Fibroblast of villous mesenchyme (primary cell): ENCODE data around the gene NTHL1. TPM values are rescaled to one million over a fixed set of nuclear protein-coding genes. Genes with fewer than 3 reads are reported as not detected.

ENCODE experiments used
- DNase-seq: peaks from one replicate; pipeline ENCODE4 v3.0.0-alpha.2; 2010; ENCODE audit warnings: low read depth
- H3K4me3 ChIP-seq: 2 replicates; pipeline ENCODE4 v1.5.1; 2011; ENCODE audit warnings: low read depth, mild to moderate bottlenecking, low read length
- CTCF ChIP-seq: IDR thresholded peaks from 2 replicates; pipeline ENCODE4 v1.5.1; 2012; ENCODE audit warnings: low read depth, mild to moderate bottlenecking, low read length; ENCODE audit not compliant: insufficient read depth
- total RNA-seq: library from RNA; depleted of rRNA; stranded (reverse); fragments of >200 nt; gene quantifications from 2 replicates; pipeline ENCODE4 v1.2.3, GENCODE V29; 2012

The NTHL1 gene
- total RNA-seq, 1 donor = 25.5 TPM

GRCh38 chr16:2023092-2024031 is 24.3 kb downstream of the NTHL1 start:
- peak; percentile 89 for DNase-seq
- H3K4me3 ChIP-seq = peak overlapping the region; percentile 50
- peak; percentile 90 for TF ChIP-seq CTCF

GRCh38 chr16:2022723-2023091 is 24.9 kb downstream of the NTHL1 start:
- peak; percentile 81 for DNase-seq
- H3K4me3 ChIP-seq = peak overlapping the region; percentile 34
- no peak for TF ChIP-seq CTCF

GRCh38 chr16:2019921-2020831 is 27.5 kb downstream of the NTHL1 start:
- TF ChIP-seq CTCF = no peak
- DNase-seq = no peak
- H3K4me3 ChIP-seq = peak overlapping the region; percentile 23

- H3K4me3 ChIP-seq = peak within 1 kb of the TSS; percentile 23
- TF ChIP-seq CTCF = no peak
- DNase-seq = no peak
Observed at GRCh38 chr16:2019518-2019920, 28.1 kb downstream of the NTHL1 start, which contains the start of gene NPW. Gene NPW, plus strand, starts transcription at chr16:2019785.

- DNase-seq = no peak
- TF ChIP-seq CTCF = peak; percentile 48
- no peak overlapping the region for H3K4me3 ChIP-seq
Observed at GRCh38 chr16:2016407-2016922, 31.2 kb downstream of the NTHL1 start.

GRCh38 chr16:2015947-2016208 is 31.8 kb downstream of the NTHL1 start:
- DNase-seq = no peak
- H3K4me3 ChIP-seq = no peak overlapping the region
- TF ChIP-seq CTCF = no peak
